ENCODE data around the gene GSTA4.
"Not testable (repeated sequence)": the region's sequence is repeated elsewhere in the genome, so short reads cannot be mapped to it uniquely, and the experiment has no call there.

Gene GSTA4

GRCh38 chr6:53014744-53015143 is 19.7 kb upstream of the GSTA4 start:
- Histone ChIP-seq H3K4me3 (ENCODE audit: insufficient read length, low read depth) (no peak overlapping the region), H3K36me3 (ENCODE audit: insufficient read depth, insufficient read length, low read length) (peaks cover 53% of the 10 kb centered on the region), H3K27me3 (ENCODE audit: insufficient read depth, insufficient read length) (no peaks in the 10 kb centered on the region), H3K4me1 (ENCODE audit: insufficient read depth, insufficient read length) (no peaks in the 10 kb centered on the region), H3K9me3 (ENCODE audit: insufficient read depth, low read length) (no peaks in the 10 kb centered on the region), H3K9ac (ENCODE audit: insufficient read length, low read depth) (no peak overlapping the region)
- no peak for TF ChIP-seq YY1 (IDR thresholded peaks at IDR 0.05; ENCODE audit: insufficient read depth, insufficient read length)
- no peak for TF ChIP-seq ZNF274 (IDR thresholded peaks at IDR 0.05; ENCODE audit: low read depth, low read length)
- TF ChIP-seq SUZ12 (IDR thresholded peaks at IDR 0.05; ENCODE audit: extremely low read depth, insufficient read depth, insufficient read length), result no peak
- no peak for DNase-seq (ENCODE audit: low read depth, low spot score)

- Histone ChIP-seq H3K36me3 (ENCODE audit: insufficient read depth, insufficient read length, low read length) (peaks cover 59% of the 10 kb centered on the region), H3K27me3 (ENCODE audit: insufficient read depth, insufficient read length) (no peaks in the 10 kb centered on the region), H3K4me3 (ENCODE audit: insufficient read length, low read depth) (no peak overlapping the region), H3K9me3 (ENCODE audit: insufficient read depth, low read length) (no peaks in the 10 kb centered on the region), H3K4me1 (ENCODE audit: insufficient read depth, insufficient read length) (no peaks in the 10 kb centered on the region), H3K9ac (ENCODE audit: insufficient read length, low read depth) (no peak overlapping the region)
- TF ChIP-seq ZNF274 (IDR thresholded peaks at IDR 0.05; ENCODE audit: low read depth, low read length) (no peak), YY1 (IDR thresholded peaks at IDR 0.05; ENCODE audit: insufficient read depth, insufficient read length) (no peak), SUZ12 (IDR thresholded peaks at IDR 0.05; ENCODE audit: extremely low read depth, insufficient read depth, insufficient read length) (no peak)
- DNase-seq (ENCODE audit: low read depth, low spot score), result no peak
Observed at GRCh38 chr6:53014063-53014462, 19.0 kb upstream of the GSTA4 start.

- Histone ChIP-seq H3K4me1 (ENCODE audit: insufficient read depth, insufficient read length) (no peaks in the 10 kb centered on the region), H3K36me3 (ENCODE audit: insufficient read depth, insufficient read length, low read length) (peaks cover 52% of the 10 kb centered on the region), H3K27me3 (ENCODE audit: insufficient read depth, insufficient read length) (no peaks in the 10 kb centered on the region), H3K9ac (ENCODE audit: insufficient read length, low read depth) (no peak overlapping the region), H3K9me3 (ENCODE audit: insufficient read depth, low read length) (no peaks in the 10 kb centered on the region), H3K4me3 (ENCODE audit: insufficient read length, low read depth) (no peak overlapping the region)
- DNase-seq (ENCODE audit: low read depth, low spot score), result no peak
- TF ChIP-seq ZNF274 (IDR thresholded peaks at IDR 0.05; ENCODE audit: low read depth, low read length), result no peak
- TF ChIP-seq SUZ12 (IDR thresholded peaks at IDR 0.05; ENCODE audit: extremely low read depth, insufficient read depth, insufficient read length), result no peak
- no peak for TF ChIP-seq YY1 (IDR thresholded peaks at IDR 0.05; ENCODE audit: insufficient read depth, insufficient read length)
Observed at GRCh38 chr6:53011979-53012378, 16.9 kb upstream of the GSTA4 start.

- TF ChIP-seq ZNF274 (IDR thresholded peaks at IDR 0.05; ENCODE audit: low read depth, low read length) (no peak), YY1 (IDR thresholded peaks at IDR 0.05; ENCODE audit: insufficient read depth, insufficient read length) (no peak), SUZ12 (IDR thresholded peaks at IDR 0.05; ENCODE audit: extremely low read depth, insufficient read depth, insufficient read length) (no peak)
- Histone ChIP-seq H3K4me3 (ENCODE audit: insufficient read length, low read depth) (no peak overlapping the region), H3K36me3 (ENCODE audit: insufficient read depth, insufficient read length, low read length) (peaks cover 55% of the 10 kb centered on the region), H3K27me3 (ENCODE audit: insufficient read depth, insufficient read length) (no peaks in the 10 kb centered on the region), H3K4me1 (ENCODE audit: insufficient read depth, insufficient read length) (no peaks in the 10 kb centered on the region), H3K9ac (ENCODE audit: insufficient read length, low read depth) (no peak overlapping the region), H3K9me3 (ENCODE audit: insufficient read depth, low read length) (no peaks in the 10 kb centered on the region)
- no peak for DNase-seq (ENCODE audit: low read depth, low spot score)
Observed at GRCh38 chr6:53010504-53010903, 15.4 kb upstream of the GSTA4 start.

- Histone ChIP-seq H3K36me3 (ENCODE audit: insufficient read depth, insufficient read length, low read length) (peaks cover 61% of the 10 kb centered on the region), H3K9ac (ENCODE audit: insufficient read length, low read depth) (no peak overlapping the region), H3K4me1 (ENCODE audit: insufficient read depth, insufficient read length) (no peaks in the 10 kb centered on the region), H3K27me3 (ENCODE audit: insufficient read depth, insufficient read length) (no peaks in the 10 kb centered on the region), H3K9me3 (ENCODE audit: insufficient read depth, low read length) (no peaks in the 10 kb centered on the region), H3K4me3 (ENCODE audit: insufficient read length, low read depth) (no peak overlapping the region)
- TF ChIP-seq SUZ12 (IDR thresholded peaks at IDR 0.05; ENCODE audit: extremely low read depth, insufficient read depth, insufficient read length) (no peak), YY1 (IDR thresholded peaks at IDR 0.05; ENCODE audit: insufficient read depth, insufficient read length) (no peak), ZNF274 (IDR thresholded peaks at IDR 0.05; ENCODE audit: low read depth, low read length) (no peak)
- DNase-seq (ENCODE audit: low read depth, low spot score), result no peak
Observed at GRCh38 chr6:53009511-53009910, 14.4 kb upstream of the GSTA4 start.

- Histone ChIP-seq H3K36me3 (ENCODE audit: insufficient read depth, insufficient read length, low read length) (peaks cover 61% of the 10 kb centered on the region), H3K27me3 (ENCODE audit: insufficient read depth, insufficient read length) (no peaks in the 10 kb centered on the region), H3K4me1 (ENCODE audit: insufficient read depth, insufficient read length) (no peaks in the 10 kb centered on the region), H3K9ac (ENCODE audit: insufficient read length, low read depth) (no peak overlapping the region), H3K9me3 (ENCODE audit: insufficient read depth, low read length) (no peaks in the 10 kb centered on the region), H3K4me3 (ENCODE audit: insufficient read length, low read depth) (no peak overlapping the region)
- TF ChIP-seq SUZ12 (IDR thresholded peaks at IDR 0.05; ENCODE audit: extremely low read depth, insufficient read depth, insufficient read length) (no peak), YY1 (IDR thresholded peaks at IDR 0.05; ENCODE audit: insufficient read depth, insufficient read length) (no peak), ZNF274 (IDR thresholded peaks at IDR 0.05; ENCODE audit: low read depth, low read length) (no peak)
- DNase-seq (ENCODE audit: low read depth, low spot score), result no peak
Observed at GRCh38 chr6:53009056-53009455, 14.0 kb upstream of the GSTA4 start.

GRCh38 chr6:53008192-53008687 is 13.2 kb upstream of the GSTA4 start:
- not testable (repeated sequence) for H3K9ac ChIP-seq (ENCODE audit: insufficient read length, low read depth); DNase-seq (ENCODE audit: low read depth, low spot score); H3K27me3 ChIP-seq (ENCODE audit: insufficient read depth, insufficient read length); H3K9me3 ChIP-seq (ENCODE audit: insufficient read depth, low read length); H3K4me1 ChIP-seq (ENCODE audit: insufficient read depth, insufficient read length); H3K4me3 ChIP-seq (ENCODE audit: insufficient read length, low read depth)
- H3K36me3 ChIP-seq (ENCODE audit: insufficient read depth, insufficient read length, low read length), result peaks cover 61% of the 10 kb centered on the region

Data from NT2/D1 (cell line).